ENCODE data around the gene LMOD1. TPM values are rescaled to one million over a fixed set of nuclear protein-coding genes. Genes with fewer than 3 reads are reported as not detected.

Gene LMOD1
- 0.22 and 0.39 TPM in 2 replicates for total RNA-seq

GRCh38 chr1:201946224-201946908 is at the start of gene LMOD1:
Gene LMOD1 (minus strand): TSS chr1:201946548. CDS start chr1:201946340, 208 bp downstream.

GRCh38 chr1:201982623-201983379 is 36.5 kb upstream of the LMOD1 start, which contains the start of gene RNPEP:
Gene RNPEP (plus strand): TSS chr1:201982648. CDS start chr1:201982667, 19 bp downstream.

GRCh38 chr1:201955009-201955728 is 8.8 kb upstream of the LMOD1 start, which contains the start of gene TIMM17A:
Gene TIMM17A (plus strand): TSS chr1:201955503. CDS start chr1:201955527, 24 bp downstream.

GRCh38 chr1:201888282-201889089 is 57.9 kb downstream of the LMOD1 start, which contains the start of gene SHISA4:
Gene SHISA4 (plus strand): TSS chr1:201888898. CDS start chr1:201888995, 97 bp downstream.

Small RNA genes lying within 50 kb of the gene (small RNA-seq; reads per million reads assigned to genes)
- gene MIR6739 (0.12 reads per million), gene RF00156 (0.83 reads per million, percentile 49 among the genes with 10 or more reads in this experiment)

Other genes with a start within 250 kb of the LMOD1 start
- 23.9 and 27.5 TPM in 2 replicates for gene IPO9, start 117.4 kb downstream of the LMOD1 start, total RNA-seq
- 17.9 and 18.1 TPM in 2 replicates for gene SHISA4, start 57.6 kb downstream of the LMOD1 start, total RNA-seq
- gene TIMM17A, start 9.0 kb upstream of the LMOD1 start, total RNA-seq, result 24.7 and 44.6 TPM in 2 replicates
- 82.1 and 108 TPM in 2 replicates for gene RNPEP, start 36.1 kb upstream of the LMOD1 start, total RNA-seq
- gene ELF3, start 64.0 kb upstream of the LMOD1 start, total RNA-seq, result 6.3 and 6.7 TPM in 2 replicates
- under 0.01 TPM in 1 of 2 replicates, not detected in the other for gene GPR37L1, start 176.4 kb upstream of the LMOD1 start, total RNA-seq
- gene ARL8A, start 198.2 kb upstream of the LMOD1 start, total RNA-seq, result 11.8 and 11.9 TPM in 2 replicates
- not detected in 2 replicates for gene PTPN7, start 214.1 kb upstream of the LMOD1 start, total RNA-seq
- gene LGR6, start 247.3 kb upstream of the LMOD1 start, total RNA-seq, result 0.76 and 2.4 TPM in 2 replicates

Measured in placental epithelial cell (primary cell).